Activated naive CD8-positive, alpha-beta T cell treated with anti-CD3 and anti-CD28 coated beads for 36 hours (primary cell): ENCODE measurements around the gene PTPRN2. TPM values are rescaled to one million over a fixed set of nuclear protein-coding genes. Genes with fewer than 3 reads are reported as not detected.
"Not testable (repeated sequence)": the region's sequence is repeated elsewhere in the genome, so short reads cannot be mapped to it uniquely, and the experiment has no call there.

ENCODE experiments used
- DNase-seq: peaks from one replicate; pipeline ENCODE4 v3.0.0; 2021
- H3K27ac Mint-ChIP-seq: one replicate; pipeline ENCODE4 v1.8.0; 2022; ENCODE audit warnings: mild to moderate bottlenecking, moderate library complexity, mixed read lengths
- H3K27me3 Mint-ChIP-seq: one replicate; pipeline ENCODE4 v1.8.0; 2022; ENCODE audit warnings: mild to moderate bottlenecking, mixed read lengths
- H3K36me3 Mint-ChIP-seq: one replicate; pipeline ENCODE4 v1.8.0; 2021; ENCODE audit warnings: mild to moderate bottlenecking, mixed read lengths
- H3K4me1 Mint-ChIP-seq: one replicate; pipeline ENCODE4 v1.8.0; 2021; ENCODE audit warnings: mixed read lengths
- H3K4me3 Mint-ChIP-seq: one replicate; pipeline ENCODE4 v1.8.0; 2022; ENCODE audit warnings: mild to moderate bottlenecking, moderate library complexity, mixed read lengths
- H3K9me3 Mint-ChIP-seq: one replicate; pipeline ENCODE4 v1.8.0; 2022; ENCODE audit warnings: mixed read lengths
- total RNA-seq, 2 experiments: library from RNA; stranded (reverse); gene quantifications; one replicate each; pipeline ENCODE4 v1.2.3, GENCODE V29; 2021

PTPRN2 gene
- total RNA-seq, 2 experiments from 2014 or later = 0.72 to 0.74 TPM

DNA sequence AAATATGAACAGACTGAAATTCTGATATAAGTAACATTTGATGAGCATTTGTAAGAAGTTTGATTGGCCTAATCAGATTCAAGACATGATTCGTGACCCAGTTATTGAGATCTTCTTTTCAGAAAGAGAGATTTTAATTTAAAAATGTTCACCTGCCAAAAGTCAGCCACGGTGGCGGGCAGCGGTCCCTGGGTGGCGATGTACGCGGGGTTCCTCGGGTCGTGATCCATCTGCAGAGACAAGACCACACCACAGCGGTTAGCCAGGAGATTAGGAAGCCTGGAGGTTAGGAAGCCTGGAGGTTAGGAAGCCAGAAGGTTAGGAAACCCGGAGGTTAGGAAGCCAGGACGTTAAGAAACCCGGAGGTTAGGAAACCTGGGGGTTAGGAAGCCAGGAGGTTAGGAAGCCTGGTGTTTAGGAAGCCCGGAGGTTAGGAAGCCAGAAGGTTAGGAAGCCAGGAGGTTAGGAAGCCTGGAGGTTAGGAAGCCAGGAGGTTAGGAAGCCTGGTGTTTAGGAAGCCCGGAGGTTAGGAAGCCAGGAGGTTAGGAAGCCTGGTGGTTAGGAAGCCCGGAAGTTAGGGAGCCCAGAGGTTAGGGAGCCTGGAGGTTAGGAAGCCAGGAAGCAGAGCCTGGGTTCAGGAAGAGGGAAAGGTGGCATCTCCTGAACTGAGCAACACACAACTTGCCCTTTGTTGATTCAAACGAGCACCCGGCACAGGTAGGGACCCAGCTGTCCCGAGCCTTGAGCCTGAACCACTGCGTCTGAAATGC lies 992.4 kb downstream of the PTPRN2 start:
- Mint-ChIP-seq H3K4me3 (no peak overlapping the region), H3K27ac (no peak overlapping the region), H3K4me1 (no peaks in the 10 kb centered on the region), H3K36me3 (no peaks in the 10 kb centered on the region), H3K9me3 (no peaks in the 10 kb centered on the region), H3K27me3 (peaks cover 20% of the 10 kb centered on the region)
- no peak for DNase-seq

DNA sequence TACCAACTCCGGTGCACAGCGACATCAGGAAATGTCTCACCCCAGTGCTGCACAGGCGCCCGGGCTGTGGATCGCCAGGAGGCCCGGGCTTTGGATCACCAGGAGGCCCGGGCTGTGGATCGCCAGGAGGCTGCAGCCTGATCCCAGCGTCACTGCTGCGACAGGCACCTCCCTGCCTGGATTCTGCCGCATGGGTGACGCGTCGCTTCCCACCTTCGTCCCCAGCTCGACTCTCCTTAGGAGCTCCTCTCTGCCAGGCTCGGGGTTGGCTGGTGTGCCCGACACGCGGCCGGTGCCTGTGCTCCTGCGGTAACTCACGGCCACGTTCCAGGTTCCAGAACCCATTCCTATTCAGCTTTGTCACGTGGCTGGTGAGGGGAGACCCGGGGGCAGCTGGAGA lies 993.3 kb downstream of the PTPRN2 start:
- H3K27ac Mint-ChIP-seq = no peak overlapping the region
- H3K36me3 Mint-ChIP-seq = no peaks in the 10 kb centered on the region
- DNase-seq = no peak
- no peaks in the 10 kb centered on the region for H3K9me3 Mint-ChIP-seq
- H3K4me1 Mint-ChIP-seq = no peaks in the 10 kb centered on the region
- peaks cover 20% of the 10 kb centered on the region for H3K27me3 Mint-ChIP-seq
- no peak overlapping the region for H3K4me3 Mint-ChIP-seq

DNA sequence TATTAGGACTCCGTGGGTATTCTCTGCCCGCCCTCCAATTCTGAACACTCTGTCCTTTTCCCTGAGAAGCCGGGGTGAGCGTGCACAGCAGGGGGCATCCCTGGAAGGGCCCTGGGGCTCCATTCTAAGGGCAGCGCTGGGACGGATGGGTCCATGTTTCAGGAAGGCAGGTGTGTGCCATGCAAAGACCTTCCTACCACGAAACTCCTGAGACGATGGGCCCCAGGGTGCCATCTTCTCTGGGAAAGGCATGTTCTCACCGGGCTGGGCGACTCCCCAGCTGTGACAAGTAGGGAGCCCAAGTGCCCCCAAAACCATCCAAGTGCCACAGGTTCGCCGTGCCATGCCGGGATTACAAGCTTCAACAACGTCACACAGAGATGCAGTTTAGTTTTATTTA lies 994.1 kb downstream of the PTPRN2 start:
- peaks cover 27% of the 10 kb centered on the region for H3K27me3 Mint-ChIP-seq
- no peak overlapping the region for H3K27ac Mint-ChIP-seq
- DNase-seq = no peak
- no peak overlapping the region for H3K4me3 Mint-ChIP-seq
- H3K36me3 Mint-ChIP-seq = no peaks in the 10 kb centered on the region
- H3K4me1 Mint-ChIP-seq = no peaks in the 10 kb centered on the region
- H3K9me3 Mint-ChIP-seq = no peaks in the 10 kb centered on the region

DNA sequence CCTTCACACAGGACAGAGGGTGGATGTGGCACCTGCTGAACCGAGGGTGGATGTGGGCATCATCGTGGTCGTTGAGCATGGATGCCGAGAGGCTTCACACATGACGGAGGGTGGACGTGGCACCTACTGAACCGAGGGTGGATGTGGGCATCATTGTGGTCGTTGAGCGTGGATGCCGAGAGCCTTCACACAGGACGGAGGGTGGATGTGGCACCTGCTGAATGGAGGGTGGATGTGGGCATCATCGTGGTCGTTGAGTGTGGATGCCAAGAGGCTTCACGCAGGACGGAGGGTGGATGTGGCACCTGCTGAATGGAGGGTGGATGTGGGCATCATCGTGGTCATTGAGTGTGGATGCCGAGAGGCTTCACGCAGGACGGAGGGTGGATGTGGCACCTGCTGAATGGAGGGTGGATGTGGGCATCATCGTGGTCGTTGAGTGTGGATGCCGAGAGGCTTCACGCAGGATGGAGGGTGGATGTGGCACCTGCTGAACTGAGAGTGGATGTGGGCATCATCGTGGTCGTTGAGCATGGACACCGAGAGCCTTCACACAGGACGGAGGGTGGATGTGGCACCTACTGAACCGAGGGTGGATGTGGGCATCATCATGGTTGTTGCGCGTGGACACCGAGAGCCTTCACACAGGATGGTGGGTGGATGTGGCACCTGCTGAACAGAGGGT lies 994.8 kb downstream of the PTPRN2 start:
- not testable (repeated sequence) for H3K4me1 Mint-ChIP-seq, H3K9me3 Mint-ChIP-seq, H3K36me3 Mint-ChIP-seq, H3K4me3 Mint-ChIP-seq, DNase-seq, H3K27ac Mint-ChIP-seq
- H3K27me3 Mint-ChIP-seq = peaks cover 28% of the 10 kb centered on the region

DNA sequence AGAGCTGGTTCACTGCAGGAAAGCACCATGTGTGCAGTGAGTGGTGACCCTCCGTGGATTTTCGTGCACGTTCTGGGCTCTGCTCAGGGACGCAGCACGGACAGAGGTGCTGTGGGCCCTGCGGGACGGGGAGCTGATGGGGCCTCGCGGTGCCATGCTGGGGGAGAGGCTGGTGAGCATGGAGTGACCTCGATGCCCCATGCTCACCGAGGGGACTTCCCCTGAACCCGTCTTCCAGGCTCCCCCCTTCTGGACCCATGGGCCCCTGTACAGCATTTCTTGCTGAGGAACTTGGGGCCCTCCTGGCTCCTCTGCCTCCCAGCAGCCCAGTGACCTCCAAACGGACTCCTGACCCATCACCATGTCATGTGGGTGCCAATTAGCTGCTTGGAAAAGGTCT lies 997.1 kb downstream of the PTPRN2 start:
- H3K4me1 Mint-ChIP-seq = peaks cover 4% of the 10 kb centered on the region
- peaks cover 43% of the 10 kb centered on the region for H3K27me3 Mint-ChIP-seq
- no peak for DNase-seq
- no peak overlapping the region for H3K27ac Mint-ChIP-seq
- no peaks in the 10 kb centered on the region for H3K9me3 Mint-ChIP-seq
- peaks cover under 1% of the 10 kb centered on the region for H3K36me3 Mint-ChIP-seq
- H3K4me3 Mint-ChIP-seq = no peak overlapping the region

DNA sequence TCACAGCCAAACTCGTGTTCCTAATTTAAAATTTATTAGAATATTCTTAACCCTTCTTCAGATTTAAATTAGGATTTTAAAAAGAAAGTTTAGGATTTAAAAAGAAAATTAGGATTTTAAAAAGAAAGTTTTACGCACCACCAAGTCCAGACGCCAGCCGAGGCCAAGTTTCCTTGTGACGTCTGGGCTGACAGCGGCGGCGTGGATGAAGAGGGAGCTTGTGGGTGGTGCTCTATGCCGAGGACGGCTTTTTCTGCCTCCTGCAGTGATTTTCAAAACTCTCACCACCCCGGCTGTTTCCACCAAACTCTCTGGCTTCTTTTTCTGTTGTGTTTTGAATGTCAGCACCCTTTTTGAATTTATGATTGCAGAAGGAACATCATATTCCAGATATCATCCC lies 997.9 kb downstream of the PTPRN2 start:
- DNase-seq = no peak
- peaks cover 2% of the 10 kb centered on the region for H3K36me3 Mint-ChIP-seq
- H3K4me3 Mint-ChIP-seq = no peak overlapping the region
- no peak overlapping the region for H3K27ac Mint-ChIP-seq
- no peaks in the 10 kb centered on the region for H3K9me3 Mint-ChIP-seq
- H3K27me3 Mint-ChIP-seq = peaks cover 48% of the 10 kb centered on the region
- peaks cover 6% of the 10 kb centered on the region for H3K4me1 Mint-ChIP-seq

DNA sequence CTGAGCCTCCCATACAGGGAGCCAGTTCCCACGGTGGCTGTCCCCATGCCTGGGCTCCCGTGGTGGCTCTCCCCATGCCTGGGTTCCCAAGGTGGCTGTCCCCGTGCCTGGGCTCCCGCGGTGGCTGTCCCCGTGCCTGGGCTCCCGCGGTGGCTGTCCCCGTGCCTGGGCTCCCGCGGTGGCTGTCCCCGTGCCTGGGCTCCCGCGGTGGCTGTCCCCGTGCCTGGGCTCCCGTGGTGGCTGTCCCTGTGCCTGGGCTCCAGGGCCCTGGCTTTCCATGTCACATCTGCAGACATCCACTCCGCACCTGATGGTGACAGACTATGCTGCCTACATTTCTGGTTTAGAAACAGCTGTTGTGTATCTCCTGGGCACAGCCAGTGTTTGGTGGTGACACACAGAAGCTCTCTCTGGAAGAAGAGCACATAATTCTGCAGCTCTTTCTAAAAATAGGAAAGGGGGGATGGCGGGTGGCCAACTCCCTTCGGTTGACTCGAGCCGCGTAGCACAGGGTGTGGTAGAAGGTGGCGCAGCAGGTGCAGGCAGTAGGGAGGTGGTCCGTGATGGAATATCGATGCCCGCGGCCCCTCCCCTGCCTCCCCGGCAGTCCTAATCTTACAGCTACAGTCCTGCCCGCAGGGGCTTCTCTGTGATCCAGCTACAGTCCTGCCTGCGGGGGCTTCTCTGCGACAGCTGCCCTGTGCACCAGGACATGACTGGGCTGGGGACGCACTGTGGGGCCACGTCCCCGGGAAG lies 999.6 kb downstream of the PTPRN2 start:
- no peak overlapping the region for H3K27ac Mint-ChIP-seq
- H3K4me1 Mint-ChIP-seq = peaks cover 12% of the 10 kb centered on the region
- no peak overlapping the region for H3K4me3 Mint-ChIP-seq
- DNase-seq = no peak
- H3K36me3 Mint-ChIP-seq = peaks cover 2% of the 10 kb centered on the region
- no peaks in the 10 kb centered on the region for H3K9me3 Mint-ChIP-seq
- H3K27me3 Mint-ChIP-seq = peaks cover 52% of the 10 kb centered on the region

DNA sequence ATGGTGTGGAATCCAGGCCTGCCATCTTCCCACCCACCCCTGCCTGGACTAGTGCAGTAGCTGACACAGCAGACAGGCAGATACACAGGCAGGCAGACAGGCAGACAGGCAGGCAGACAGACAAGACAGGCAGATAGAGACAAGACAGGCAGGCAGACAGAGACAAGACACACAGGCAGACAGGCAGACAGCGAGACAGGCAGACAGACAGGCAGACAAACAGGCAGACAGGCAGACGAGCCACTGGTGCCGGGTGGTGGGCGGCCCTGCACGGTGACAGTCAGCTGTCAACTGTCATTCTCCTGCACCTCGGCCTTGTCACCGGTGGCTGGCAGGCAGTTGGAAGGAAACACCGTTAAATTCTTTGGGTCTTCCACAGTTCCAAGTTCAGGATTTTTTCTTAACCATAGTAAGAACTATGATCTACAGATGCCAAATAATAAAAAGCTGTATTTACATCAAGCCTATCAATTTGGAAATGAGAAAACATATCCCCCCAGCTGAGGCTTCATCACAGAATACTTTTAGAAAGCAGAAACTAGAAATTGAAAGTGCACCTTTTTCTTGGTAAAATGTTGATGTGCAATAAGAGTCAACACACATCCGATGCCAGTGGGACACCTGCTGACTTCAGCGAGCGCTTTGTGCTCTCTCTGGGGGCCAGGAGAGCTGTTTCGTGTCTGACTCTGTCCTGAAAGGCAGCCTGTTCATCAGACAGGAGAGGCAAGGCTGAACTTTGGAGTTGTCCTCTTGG lies 1000.4 kb downstream of the PTPRN2 start:
- no peak overlapping the region for H3K4me3 Mint-ChIP-seq
- H3K4me1 Mint-ChIP-seq = peaks cover 12% of the 10 kb centered on the region
- H3K27ac Mint-ChIP-seq = no peak overlapping the region
- peaks cover 53% of the 10 kb centered on the region for H3K27me3 Mint-ChIP-seq
- DNase-seq = no peak
- H3K9me3 Mint-ChIP-seq = no peaks in the 10 kb centered on the region
- H3K36me3 Mint-ChIP-seq = peaks cover 2% of the 10 kb centered on the region

DNA sequence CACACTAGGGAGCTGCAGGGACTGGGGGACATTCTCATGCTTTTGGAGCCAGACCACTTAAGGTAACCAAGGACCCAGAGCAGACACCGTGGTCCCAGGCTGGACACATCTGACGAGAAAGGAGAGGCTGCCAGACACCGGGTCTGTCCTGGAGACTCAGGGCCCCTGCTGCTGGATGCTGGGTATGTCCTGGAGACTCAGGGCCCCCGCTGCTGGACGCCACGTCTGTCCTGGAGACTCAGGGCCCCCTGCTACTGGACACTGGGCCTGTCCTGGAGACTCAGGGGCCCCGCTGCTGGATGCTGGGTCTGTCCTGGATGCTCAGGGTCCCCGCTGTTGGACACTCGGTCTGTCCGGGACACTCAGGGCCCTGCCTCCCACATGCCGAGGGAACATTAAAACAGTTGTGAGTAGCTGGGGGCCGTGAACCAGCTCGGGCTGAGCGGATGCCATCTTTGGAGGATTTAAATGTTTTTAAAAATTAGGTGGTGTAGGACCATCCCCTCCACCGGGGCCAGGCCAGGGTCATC lies 1001.1 kb downstream of the PTPRN2 start:
- Mint-ChIP-seq H3K4me3 (no peak overlapping the region), H3K27me3 (peaks cover 51% of the 10 kb centered on the region), H3K4me1 (peaks cover 12% of the 10 kb centered on the region), H3K9me3 (no peaks in the 10 kb centered on the region), H3K27ac (no peak overlapping the region), H3K36me3 (peaks cover 2% of the 10 kb centered on the region)
- no peak for DNase-seq

DNA sequence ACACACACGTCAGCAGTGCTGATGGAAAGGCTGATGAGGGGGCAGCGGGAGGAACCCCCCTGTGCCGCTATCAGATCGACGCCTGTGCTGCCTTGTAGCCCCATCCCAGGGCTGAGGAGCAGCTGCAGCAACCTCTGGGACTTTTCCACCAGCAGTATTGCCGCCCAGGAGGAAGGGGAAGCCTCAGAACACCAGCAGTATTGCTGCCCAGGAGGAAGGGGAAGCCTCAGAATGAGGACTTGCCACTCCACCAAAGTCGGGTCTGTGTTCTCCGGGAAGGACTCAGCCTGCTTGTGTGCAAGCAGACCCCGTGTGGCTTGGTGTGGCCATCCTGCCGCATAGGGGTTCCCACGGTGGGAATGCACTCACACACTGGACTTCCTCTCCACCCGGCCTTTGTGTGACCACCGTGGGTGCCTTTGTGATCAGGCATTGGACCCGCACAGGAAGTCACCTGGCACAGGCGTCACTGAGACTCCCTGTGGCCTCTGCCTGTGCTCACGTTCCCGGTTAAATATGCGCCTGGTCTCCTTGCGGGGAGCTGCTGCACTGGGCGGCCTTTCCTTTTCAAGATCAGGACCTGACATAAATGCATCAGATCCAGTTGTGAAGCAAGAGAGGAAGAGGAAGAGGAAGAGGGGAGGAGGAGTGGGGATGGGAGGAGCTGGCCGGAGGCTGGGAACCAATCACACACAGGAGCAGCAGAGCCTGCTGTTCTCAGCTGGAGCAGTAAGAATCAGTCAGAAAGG lies 1002.3 kb downstream of the PTPRN2 start:
- no peak for DNase-seq
- H3K4me1 Mint-ChIP-seq = peaks cover 12% of the 10 kb centered on the region
- H3K36me3 Mint-ChIP-seq = peaks cover 2% of the 10 kb centered on the region
- peak overlapping the region; percentile 70 for H3K4me3 Mint-ChIP-seq
- H3K9me3 Mint-ChIP-seq = no peaks in the 10 kb centered on the region
- H3K27ac Mint-ChIP-seq = no peak overlapping the region
- H3K27me3 Mint-ChIP-seq = peaks cover 44% of the 10 kb centered on the region

DNA sequence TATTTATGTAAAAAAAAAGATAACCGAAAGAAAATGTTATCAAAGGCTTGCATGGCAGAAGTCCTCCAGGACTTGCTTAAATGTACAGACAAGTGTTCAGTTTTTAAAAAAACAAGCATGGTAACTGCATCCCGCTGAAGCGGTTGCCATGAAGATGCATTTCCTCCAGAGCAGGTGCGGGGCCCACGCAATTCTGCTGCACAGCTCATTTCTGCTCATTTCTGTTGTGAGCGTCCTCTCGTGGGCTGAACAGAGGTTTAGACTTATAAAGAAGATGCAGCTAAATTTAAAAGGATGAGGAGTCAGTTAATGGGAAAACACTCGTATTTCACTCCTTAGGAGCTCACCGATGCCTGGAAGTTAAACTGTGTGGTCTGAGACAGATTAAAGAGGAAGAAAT lies 1003.2 kb downstream of the PTPRN2 start:
- no peak for DNase-seq
- H3K36me3 Mint-ChIP-seq = peaks cover 2% of the 10 kb centered on the region
- H3K4me3 Mint-ChIP-seq = no peak overlapping the region
- no peaks in the 10 kb centered on the region for H3K9me3 Mint-ChIP-seq
- H3K27me3 Mint-ChIP-seq = peaks cover 44% of the 10 kb centered on the region
- no peak overlapping the region for H3K27ac Mint-ChIP-seq
- H3K4me1 Mint-ChIP-seq = peaks cover 12% of the 10 kb centered on the region

DNA sequence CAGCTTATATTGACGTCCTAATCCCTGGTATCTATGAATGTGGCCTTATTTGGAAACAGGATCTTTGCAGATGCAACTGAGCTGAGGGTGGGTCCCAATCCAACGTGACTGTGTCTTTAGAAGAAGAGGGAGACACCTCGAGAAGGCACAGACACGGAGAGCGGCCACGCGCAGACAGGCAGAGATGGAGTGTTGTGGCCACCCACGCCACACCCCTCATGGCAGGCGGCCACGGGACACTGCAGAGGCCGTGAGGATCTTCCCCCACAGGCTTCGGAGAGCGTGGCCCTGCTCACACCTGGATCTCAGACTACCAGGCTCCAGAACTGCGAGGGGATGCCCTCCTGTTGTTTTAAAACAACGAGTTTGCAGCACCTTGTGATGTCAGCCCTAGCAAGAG lies 1005.9 kb downstream of the PTPRN2 start:
- Mint-ChIP-seq H3K27me3 (peaks cover 32% of the 10 kb centered on the region), H3K27ac (no peak overlapping the region), H3K36me3 (peaks cover 2% of the 10 kb centered on the region), H3K4me3 (no peak overlapping the region), H3K9me3 (no peaks in the 10 kb centered on the region), H3K4me1 (peaks cover 14% of the 10 kb centered on the region)
- DNase-seq = no peak

DNA sequence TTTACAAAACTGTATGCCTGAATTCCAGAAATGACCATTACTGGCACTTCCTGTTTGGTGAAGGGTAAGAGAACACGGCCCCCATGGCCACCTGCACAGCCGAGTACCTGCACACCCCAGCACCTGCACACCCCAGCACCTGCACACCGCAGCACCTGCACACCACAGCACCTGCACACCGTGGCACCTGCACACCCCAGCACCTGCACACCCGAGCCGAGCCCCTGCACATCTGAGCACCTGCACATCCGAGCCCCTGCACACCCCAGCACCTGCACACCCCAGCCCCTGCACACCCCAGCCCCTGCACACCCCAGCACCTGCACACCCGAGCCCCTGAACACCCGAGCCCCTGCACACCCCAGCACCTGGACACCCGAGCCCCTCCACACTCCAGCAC lies 1007.3 kb downstream of the PTPRN2 start:
- DNase-seq = no peak
- peaks cover 19% of the 10 kb centered on the region for H3K27me3 Mint-ChIP-seq
- H3K4me1 Mint-ChIP-seq = peaks cover 16% of the 10 kb centered on the region

DNA sequence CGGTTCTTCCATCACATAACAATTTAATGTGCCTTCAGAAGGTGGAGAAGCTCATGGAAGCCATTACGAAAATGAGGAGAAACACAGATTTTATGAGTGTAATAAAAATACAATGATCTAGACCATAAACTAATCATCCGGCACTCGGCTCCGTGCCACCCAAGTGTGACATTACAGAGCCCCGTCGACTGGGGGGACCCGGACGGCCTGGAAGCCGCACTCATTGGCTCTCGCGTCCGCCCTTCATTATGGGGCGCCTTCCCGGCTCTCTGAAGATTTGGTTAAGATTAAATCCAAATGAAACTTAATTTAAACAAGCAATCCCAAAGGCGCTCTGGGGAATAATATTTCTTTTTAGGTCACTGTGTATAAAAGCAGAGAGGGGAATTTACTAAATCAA lies 1008.2 kb downstream of the PTPRN2 start:
- Mint-ChIP-seq H3K4me3 (no peak overlapping the region), H3K27ac (no peak overlapping the region)

More for the DNA sequence above, 1007.3 kb downstream of the PTPRN2 start:
- no peak overlapping the region for H3K4me3 Mint-ChIP-seq
- H3K27ac Mint-ChIP-seq = no peak overlapping the region
- no peaks in the 10 kb centered on the region for H3K9me3 Mint-ChIP-seq
- peaks cover under 1% of the 10 kb centered on the region for H3K36me3 Mint-ChIP-seq

More for the DNA sequence above, 1008.2 kb downstream of the PTPRN2 start:
- Mint-ChIP-seq H3K27me3 (peaks cover 11% of the 10 kb centered on the region), H3K4me1 (peaks cover 13% of the 10 kb centered on the region), H3K9me3 (no peaks in the 10 kb centered on the region), H3K36me3 (no peaks in the 10 kb centered on the region)
- DNase-seq = no peak
